NCI-H524 (cell line): ENCODE data around the gene SLAMF6.
"Not testable (repeated sequence)": the region's sequence is repeated elsewhere in the genome, so short reads cannot be mapped to it uniquely, and the experiment has no call there.

Experiments used
- DNase-seq, 2 experiments: peaks; one replicate each; lab custom pipeline; 2025; lab: John Stamatoyannopoulos, UW

The SLAMF6 gene

DNA sequence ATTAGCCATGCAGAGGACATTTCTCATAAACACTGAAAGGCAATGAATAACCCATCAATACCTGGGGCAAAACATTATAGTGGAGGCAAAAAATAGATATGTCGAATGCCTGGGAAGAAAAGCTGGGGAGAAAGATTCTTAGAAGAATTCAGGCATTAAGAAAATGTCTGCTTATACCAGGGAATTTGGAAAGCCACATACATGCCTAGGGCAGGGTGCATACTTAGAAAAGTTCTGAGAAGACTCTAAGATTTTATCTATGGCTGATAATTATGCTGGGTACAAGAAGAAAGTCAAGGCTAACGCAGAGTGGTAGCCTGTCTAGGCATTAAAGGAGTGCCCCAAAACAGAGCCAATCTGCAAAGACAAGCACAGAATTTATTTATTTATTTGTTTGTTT lies 18.4 kb downstream of the SLAMF6 start:
- no peak for DNase-seq

DNA sequence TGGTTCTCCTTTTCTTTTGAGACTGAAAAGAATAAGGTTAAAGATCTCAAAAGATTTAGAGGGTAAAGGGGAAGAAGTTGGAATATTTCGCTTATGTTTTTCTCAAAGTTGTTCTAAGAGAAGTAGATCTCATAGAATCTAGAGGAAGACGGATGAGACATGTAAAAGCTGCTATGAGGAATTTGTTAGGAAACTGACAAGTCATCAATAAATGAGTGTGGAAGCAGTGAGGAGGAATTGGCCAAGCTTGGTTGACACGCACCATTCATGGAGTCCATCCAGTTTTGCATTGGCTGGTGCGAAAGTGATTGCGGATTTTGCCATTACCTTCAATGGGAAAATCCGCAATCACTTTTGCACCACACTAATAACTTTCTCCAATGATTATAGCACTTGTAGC lies 20.0 kb downstream of the SLAMF6 start:
- DNase-seq = no peak

DNA sequence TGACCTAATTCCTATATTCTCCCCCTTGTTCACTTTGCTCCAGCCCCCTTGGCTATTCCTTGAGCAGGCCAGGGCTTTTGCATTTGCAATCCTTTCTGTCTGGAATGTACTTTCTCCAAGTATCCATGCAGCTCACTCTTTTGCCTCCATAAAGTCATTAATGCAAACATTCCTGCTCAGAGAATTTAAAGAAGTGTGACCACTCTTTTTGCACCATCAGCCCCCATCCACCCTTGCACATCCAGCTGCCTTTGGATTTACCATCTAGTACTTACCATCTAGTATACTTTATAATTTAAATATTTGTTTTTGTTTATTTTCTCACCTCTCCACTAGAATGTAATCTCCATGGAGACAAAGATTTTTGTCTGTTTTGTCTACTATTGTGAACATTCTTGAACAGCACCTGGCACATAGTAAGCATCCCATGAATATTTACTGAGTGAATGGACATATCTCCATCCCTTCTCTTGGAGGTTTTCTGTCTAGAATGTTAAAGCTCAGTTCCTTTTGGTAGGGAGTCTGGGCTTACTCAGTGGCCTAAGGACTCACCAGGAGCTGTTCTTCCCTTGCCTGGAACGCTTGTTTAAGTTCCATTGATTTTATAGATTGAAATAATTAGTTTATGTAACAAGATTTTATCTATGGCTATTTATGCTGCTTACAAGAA lies 22.6 kb downstream of the SLAMF6 start:
- DNase-seq = no peak

DNA sequence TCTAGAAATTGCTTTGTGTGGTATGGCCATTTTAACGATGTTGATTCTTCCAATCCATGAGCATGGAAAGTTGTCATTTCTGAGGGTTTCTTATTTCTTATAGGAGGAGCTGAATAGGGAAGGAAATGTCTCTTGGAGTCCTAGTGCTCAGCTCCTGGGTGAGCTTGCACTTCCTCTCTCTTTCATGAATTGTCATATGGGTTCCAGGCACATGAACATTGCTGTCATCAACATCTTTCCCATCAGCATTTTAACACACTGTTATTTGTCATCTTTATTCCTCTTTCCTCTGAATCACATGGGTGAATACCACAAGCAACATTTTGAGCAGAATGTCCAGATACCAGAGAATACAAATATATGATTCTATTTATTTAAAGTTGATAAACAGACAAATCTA lies 23.4 kb downstream of the SLAMF6 start:
- no peak for DNase-seq

DNA sequence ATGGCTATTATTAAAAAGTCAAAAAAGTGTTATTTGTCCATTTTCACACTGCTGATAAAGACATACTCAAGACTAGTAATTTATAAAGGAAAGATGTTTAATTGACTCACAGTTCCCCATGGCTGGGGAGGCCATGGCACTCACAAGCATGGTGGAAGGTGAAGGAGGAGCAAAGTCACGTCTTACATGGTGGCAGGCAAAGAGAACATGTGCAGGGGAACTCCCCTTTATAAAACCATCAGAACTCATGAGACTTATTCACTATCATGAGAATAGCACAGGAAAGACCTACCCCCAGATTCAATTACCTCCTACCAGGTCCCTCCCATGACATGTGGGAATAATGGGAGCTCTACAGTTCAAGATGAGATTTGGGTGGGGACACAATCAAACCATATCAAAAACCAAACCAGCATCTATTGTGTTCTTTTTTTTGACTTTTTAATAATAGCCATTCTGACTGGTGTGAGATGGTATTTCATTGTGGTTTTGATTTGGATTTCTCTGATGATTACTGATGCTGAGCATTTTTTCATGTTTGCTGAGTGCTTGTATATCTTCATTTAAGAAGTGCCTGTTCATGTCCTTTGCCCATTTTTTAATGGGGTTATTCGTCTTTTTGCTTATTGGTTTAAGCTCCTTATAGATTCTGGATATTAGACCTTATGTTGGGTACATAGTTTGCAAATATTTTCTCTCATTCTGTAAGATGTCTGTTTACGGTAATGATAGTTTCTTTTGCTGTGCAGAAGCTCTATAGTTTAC lies 24.6 kb downstream of the SLAMF6 start:
- DNase-seq = not testable (repeated sequence)

DNA sequence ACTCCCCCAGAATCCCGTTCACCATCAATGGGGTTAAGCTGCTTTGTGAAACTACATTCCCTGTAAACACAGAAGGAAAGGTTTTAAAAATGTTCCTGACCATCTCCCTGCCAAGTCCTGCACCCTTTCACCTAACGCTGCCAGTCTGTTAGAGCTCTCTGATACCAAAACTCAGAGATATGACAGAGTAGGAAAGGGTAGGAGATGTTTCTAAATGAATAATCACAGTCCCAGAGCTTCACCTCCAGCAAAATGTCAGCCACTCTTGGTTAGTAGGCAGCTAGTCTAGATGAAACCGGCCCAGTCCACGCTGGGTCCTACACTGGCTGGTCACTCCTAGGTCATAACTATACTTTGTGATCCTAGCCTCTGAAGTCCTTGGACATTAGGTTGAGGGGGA lies 26.7 kb downstream of the SLAMF6 start:
- DNase-seq = no peak

DNA sequence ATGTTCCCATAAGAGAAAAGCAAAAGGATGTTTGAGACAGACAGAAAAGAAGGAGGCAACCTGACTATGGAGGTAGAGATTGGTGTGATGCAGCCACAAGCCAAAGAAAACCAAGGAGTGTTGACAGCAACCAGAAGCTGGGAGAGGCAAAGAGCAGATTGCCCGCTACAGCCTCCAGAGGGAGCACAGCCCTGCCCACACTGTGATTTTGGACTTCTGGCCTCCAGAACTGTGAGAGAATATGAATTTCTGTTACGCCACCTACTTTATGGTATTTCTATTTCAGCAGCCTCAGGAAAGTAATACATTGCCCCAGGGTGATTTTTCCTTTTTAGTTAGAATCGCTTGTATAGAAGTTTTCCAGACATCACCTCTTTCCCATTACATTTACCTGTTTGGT lies 28.4 kb downstream of the SLAMF6 start:
- no peak for DNase-seq

DNA sequence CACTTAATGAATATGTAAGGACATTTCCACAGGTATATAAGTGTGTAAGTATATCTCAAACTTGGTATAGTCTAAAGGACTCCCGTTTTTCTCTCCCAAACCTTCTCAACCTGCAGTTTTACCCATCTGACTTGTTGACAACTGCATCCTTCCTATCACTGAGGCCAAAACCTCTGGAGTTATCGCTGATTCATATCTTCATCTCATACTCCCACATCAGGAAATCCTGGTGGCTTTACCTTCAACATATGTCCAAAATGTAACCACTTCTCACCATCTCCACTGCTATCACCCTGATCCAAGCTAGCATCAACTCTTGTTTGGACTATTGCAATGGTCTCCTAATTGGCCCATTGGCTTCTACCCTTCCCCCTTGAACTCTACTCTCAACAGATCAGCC lies 30.4 kb downstream of the SLAMF6 start:
- DNase-seq = no peak

DNA sequence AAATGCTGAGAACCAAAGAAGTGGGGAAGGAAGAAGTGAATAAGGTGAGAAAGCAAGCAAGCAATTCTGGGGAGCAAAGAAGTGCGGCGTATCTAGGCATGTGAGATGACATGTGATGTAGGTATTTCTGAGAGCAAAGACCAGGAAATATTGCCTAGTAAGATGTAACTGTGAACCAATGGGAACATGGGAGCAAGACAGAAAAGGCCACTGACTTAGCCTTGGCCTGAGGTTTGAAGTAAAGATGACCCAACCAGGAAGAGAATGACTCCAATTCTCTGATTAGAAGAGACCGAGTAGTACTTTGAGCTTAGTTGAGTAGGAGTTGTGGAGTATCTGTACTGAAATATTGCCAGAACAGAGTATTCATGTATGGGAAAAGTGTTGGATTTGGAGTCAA lies 31.1 kb downstream of the SLAMF6 start:
- no peak for DNase-seq

DNA sequence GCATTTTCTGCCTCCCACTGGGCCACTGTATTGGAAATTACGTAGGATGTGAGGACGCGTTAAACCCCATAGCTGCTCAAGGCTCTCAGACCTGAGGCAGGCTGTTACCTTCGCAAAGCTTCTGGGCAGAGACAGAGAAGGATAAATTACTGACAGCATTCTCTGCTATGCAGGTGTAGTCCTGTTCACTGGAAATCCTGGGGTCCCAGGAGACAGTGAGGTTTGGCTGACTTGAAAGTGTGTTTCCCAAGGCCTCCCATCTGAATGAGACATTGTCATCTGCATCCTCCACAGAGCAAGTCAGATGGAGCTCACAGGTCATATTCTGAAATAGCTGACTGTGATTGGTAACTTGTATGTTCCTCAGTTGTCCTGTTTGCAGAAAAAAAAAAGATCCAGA lies 32.0 kb downstream of the SLAMF6 start:
- no peak for DNase-seq

DNA sequence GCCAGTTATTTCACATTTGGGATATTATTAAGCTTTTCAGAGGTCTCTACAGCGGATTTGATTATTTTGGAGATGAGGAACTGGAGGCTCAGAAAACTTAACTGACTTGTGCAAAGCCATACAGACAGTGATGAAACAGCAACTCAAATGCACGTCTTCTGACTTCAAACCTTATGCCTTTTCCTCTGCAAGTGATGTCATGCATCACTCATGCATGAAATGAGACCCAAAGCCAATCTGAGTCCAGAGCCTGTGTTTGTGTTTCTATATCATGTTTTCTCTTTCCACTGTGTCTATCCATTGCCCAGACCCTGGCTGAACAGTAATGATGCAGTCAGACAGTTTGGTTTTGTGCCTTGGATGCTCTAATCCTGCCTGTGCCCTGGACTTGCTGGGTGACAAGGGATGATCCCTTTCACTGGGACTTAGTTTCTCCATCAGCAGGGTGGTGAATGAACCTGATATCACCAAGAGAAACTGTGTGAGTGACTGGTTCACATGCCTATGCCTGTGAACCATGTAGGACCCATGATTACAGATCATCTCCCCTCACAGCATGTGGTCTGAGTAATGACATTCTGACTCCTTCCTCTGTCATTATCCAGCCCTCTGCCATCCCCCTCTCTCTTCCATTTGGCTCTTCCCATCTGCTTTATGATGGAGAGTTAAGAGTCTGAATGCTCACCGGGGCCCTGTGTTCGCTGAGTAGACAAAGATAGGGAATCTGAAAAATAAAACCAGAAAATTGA lies 33.4 kb downstream of the SLAMF6 start:
- no peak for DNase-seq

DNA sequence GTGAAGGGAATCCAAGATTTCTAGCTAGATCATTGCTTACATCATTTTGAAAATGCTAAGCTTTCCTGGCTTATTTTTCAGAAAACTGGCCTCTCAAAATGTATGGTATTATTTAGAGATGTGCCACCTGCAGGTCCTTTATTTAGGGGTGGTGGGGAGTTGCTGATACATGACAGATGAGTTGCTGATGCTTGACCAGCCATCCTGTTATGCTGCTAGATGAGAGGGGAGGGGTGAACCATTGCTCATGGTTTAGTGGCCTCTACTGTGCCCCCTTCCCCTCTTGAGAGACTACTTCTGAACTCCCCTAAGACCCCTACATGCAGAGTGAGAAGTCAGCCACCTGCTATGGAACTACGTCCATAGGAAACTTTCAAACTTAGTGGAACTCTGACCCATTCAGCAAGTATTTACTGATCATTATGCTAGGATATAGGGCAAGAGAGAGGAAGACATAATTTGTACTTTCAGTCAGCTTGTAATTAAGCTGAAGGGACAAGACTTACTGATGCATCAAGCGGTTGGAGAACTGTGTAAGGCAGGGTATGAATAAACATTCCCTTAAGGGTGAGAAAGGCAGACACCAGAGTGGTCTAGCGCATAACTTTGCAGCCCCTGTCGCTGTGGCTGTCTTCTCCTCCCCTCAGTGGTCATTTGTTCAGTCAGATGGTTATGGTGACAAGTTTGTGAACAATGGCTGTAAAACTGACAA lies 34.6 kb downstream of the SLAMF6 start:
- no peak for DNase-seq

DNA sequence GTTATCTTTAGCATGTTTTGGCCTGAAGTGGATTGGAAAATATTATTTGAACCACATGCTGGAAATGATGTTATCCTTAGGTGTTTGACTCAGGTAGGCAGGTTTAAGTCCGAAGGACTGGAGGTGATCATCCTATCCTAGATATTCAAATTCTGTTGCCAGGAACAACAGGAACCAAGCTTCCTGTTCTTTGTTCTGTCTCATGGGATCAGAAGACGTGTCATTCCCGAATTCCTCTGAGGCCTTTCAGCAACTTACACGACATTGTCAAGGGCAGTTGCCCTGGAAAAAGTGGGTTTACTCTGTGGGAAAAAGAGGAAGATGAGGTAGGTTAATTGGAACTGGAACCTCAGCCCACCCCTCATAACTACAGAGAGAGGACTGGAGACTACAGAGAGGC lies 36.6 kb downstream of the SLAMF6 start:
- DNase-seq = no peak

DNA sequence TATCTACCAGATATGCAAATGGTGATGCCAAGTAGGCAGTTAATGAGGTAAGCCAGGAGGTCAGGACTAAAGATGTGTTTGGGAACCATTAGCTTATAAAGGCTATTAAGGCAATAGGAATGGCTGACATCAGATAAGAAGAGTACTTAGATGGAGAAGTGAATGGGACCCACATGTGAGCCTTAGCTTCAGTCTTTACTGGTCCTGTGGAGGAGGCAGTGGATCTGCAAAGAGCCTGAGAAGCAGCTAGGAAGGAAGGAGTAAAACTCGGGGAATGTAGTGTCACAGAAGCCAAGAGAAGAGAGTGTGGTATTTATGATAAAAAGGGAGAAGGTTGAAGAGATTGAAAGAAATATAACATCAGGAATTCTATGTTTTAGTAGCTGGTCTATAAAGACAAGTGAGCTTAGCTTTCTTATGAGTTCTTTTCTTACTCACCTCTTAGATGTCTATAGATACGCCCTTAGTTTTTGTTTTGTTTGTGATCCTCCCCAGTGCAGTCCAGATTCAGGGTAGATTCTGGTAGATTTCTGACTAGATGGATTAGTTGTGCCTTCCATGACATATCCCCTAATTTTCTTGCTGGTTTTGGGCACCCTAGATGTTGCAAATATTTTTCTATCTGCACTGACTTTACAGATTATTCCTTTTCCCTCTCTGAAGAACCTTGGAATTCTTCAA lies 39.4 kb downstream of the SLAMF6 start:
- no peak for DNase-seq

DNA sequence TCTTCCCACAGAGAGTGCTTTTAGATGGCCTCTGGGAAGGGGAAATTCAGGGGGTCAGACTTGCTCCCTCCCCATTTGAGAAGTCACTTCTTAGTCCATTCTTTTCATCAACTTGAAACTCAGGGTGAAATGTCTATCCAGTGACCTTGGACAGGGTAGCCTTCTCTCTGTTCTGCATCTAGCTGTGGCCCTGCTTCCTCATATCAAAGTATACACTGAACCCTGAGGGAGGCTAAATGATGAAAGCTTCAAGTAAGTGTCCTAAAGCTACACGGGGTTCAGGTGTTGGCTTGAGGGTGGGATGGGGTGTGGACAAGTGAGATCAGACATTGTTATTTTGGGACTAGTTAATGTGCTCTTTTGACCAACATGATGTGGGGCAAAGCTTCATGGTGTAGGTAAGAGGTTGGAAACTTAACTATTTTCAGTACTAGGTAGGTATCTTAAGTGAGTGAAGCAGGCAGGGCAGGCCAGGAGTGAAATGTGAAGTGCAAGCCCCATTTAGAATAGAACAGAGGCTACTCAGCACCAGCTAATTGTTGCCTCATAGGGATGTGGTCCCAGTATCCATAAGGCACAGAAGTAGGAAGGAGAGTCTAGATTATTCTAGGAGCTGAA lies 41.0 kb downstream of the SLAMF6 start:
- no peak for DNase-seq

DNA sequence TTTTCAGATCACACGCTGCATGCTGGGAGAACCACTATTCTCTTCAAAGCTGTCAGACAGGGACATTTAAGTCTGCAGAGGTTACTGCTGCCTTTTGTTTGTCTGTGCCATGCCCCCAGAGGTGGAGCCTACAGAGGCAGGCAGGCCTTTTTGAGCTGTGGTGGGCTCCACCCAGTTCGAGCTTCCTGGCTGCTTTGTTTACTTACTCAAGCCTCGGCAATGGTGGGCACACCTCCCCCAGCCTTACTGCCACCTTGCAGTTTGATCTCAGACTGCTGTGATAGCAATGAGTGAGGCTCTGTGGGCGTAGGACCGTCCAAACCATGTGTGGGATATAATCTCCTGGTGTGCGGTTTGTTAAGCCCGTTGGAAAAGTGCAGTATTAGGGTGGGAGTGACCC lies 42.3 kb downstream of the SLAMF6 start:
- DNase-seq = not testable (repeated sequence)

DNA sequence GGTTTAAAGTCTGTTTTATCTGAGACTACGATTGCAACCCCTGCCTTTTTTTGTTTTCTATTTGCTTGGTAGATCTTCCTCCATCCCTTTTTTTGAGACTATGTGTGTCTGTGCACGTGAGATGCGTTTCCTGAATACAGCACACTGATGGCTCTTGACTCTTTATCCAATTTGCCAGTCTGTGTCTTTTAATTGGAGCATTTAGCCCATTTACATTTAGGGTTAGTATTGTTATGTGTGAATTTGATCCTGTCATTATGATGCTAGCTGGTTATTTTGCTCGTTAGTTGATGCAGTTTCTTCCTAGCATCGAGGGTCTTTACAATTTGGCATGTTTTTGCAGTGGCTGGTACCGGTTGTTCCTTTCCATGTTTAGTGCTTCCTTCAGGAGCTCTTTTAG lies 44.0 kb downstream of the SLAMF6 start:
- not testable (repeated sequence) for DNase-seq

DNA sequence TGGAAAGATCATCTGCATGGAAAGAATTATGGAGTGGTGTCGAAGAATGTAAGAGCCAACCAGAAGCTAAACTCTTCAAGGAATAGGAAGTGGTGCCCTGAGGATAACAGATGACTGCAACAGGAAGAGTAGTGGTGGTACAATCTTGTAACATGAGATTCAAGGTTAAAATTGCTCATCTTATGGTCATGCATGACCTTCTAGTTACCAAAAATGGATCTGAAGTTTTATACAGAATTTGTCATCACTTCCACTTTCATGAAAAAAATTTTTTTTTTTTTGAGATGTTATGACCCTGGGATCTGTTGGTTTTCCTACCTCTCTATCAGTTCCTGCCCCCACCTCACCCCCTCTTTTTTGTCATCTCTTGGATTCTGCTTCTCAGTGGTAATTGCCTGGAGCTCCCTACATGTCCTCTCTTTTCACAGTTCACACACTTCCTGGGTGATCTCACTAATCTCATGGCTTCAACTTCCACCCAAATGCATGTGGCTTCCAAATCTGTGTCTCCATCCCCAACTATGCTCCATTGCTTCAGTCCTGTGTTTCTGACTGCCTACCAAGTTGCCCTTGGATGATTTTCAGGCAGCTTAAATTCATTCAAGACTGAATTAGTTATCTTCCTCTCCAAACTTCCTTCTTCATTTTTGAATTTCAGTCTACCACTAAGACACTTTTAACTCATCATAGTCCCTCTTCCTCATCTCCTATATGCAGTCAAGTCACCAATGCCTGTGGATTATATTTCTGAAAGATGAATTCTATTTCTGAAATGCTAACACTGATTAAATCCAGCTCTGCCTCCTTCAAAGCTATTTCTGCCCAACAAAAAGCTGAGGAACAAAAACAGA lies 48.4 kb downstream of the SLAMF6 start:
- DNase-seq = no peak

DNA sequence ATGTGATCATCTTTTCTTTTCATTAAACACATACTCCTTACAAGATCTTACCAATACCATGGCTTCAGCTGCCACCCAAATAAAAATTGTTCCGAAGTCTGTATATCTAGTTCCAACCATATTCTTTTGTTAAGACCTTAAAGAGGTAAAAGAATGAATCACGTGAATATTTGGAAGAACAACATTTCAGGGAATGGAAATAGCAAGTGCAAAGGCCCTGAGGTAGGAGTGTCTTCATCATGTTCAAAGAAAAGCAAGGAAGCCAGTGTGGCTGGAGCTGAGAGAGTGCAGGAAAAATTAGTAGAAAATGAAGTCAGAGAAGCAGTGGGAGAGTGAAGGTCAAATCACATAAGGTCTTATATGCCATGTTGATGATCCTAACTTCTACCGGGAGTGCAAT lies 50.9 kb downstream of the SLAMF6 start:
- DNase-seq = no peak

DNA sequence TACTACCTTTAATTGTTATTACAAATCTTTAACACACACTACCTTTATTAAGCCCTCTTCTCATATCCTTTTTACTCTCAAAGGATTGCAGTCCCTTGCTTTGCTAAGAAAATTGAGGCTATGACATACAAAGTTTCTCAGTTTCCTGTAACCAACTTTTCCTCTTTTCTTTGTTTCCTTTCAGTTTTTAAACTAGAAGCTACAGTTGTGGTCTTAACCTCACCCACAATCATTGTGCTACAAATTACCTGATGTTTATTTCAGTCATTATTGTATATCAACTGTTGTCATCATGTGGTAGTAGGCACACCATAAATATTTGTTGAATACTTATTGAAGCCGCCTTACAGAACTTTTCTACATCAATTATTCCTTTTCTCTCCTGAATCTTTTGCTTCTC lies 51.8 kb downstream of the SLAMF6 start:
- DNase-seq = no peak

DNA sequence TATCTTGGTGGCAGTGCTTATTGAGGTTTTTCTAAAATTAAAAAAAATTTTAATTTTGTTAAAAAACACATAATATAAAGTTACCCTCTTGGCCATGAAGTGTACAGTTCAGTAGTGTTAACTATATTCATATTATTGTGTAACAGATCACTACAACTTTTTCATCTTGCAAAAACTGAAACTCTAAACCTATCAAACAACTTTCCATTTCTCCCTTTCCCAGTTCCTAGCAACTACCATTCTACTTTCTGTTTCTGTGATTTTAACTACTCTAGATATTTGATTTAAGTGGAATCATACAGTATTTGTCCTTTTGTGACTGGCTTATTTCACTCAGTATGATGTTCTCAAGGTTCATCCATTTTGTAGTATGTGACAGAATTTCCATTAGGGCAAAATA lies 55.5 kb downstream of the SLAMF6 start:
- DNase-seq = no peak
